Measurements from ENCODE around the gene AMPD1. TPM values are rescaled to one million over a fixed set of nuclear protein-coding genes. Genes with fewer than 3 reads are reported as not detected.

The AMPD1 gene
- total RNA-seq (under 1 TPM in 1 of 2 donors, not detected in 1; 0.34 TPM), polyA plus RNA-seq (not detected)
- long read RNA-seq, donor 1 = 0 reads
- long read RNA-seq, donor 2 = 0 reads
- long read RNA-seq, donor 3 = 0 reads
- long read RNA-seq, donor 4 = 0 reads
- long read RNA-seq, donor 5 = 0 reads

DNA sequence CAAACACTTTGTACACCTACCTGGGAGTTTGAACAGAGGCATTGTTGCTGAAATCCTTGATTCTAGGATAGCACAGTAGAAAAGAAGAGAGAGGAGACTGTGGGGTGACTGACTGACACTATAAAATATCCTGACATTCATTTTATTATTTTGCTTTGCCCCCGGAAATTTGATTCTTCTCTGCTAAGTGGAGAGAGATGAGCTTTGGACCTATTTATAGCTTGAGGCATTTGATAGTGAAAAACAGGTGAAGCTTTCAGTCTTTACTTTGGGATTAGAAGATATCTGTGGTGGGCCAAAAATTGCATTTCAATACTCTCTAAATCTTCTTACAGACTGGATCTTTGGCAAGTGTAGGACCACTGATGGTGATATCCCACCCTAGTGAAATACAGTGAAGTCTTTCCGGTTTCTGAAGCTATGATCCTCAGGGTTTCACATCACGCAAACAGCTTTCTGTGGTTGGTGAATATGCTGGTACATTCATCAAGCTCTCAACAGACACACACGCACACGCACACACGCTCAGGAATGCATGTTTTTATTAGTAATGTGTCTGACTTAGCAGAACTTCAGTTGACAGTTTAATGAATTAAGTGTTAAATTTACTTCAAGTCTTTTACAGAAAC, at the start of gene AMPD1:
TSS of gene AMPD1 (minus strand) at position 117 of the 629 bp plus-strand sequence. CDS start at position 42, 75 bp downstream.
- ATAC-seq (ENCODE audit: insufficient read depth, low FRiP score) (no peak), DNase-seq (no peak)
- Histone ChIP-seq H3K9me3 (ENCODE audit: control insufficient read depth in 4 of 4, insufficient read depth in 3 of 4, low read length in 3 of 4) (no peaks in the 10 kb centered on the region), H3K36me3 (ENCODE audit: control insufficient read depth in 4 of 4, insufficient read depth in 4 of 4, low read length in 4 of 4) (no peaks in the 10 kb centered on the region), H3K4me1 (ENCODE audit: control insufficient read depth in 5 of 5, insufficient read depth in 5 of 5, low read length in 5 of 5) (no peaks in the 10 kb centered on the region), H3K27me3 (ENCODE audit: control insufficient read depth in 3 of 3, insufficient read depth in 3 of 3, low read length in 2 of 3) (peaks cover 0 to 7% (median 0%) of the 10 kb centered on the region in 3 donors), H3K27ac (ENCODE audit: low read depth in 1 of 2, low read length in 1 of 2) (no peak within 1 kb of the TSS), H3K4me3 (no peak within 1 kb of the TSS), H3K9ac (ENCODE audit: insufficient read depth in 1 of 2, low read length in 2 of 2) (no peak within 1 kb of the TSS)
- TF ChIP-seq, protein P1, sequence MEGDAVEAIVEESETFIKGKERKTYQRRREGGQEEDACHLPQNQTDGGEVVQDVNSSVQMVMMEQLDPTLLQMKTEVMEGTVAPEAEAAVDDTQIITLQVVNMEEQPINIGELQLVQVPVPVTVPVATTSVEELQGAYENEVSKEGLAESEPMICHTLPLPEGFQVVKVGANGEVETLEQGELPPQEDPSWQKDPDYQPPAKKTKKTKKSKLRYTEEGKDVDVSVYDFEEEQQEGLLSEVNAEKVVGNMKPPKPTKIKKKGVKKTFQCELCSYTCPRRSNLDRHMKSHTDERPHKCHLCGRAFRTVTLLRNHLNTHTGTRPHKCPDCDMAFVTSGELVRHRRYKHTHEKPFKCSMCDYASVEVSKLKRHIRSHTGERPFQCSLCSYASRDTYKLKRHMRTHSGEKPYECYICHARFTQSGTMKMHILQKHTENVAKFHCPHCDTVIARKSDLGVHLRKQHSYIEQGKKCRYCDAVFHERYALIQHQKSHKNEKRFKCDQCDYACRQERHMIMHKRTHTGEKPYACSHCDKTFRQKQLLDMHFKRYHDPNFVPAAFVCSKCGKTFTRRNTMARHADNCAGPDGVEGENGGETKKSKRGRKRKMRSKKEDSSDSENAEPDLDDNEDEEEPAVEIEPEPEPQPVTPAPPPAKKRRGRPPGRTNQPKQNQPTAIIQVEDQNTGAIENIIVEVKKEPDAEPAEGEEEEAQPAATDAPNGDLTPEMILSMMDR (IDR thresholded peaks at IDR 0.05; ENCODE audit: control extremely low read depth, extremely low read depth) = no peak
- 78 to 90% methylated on average over 6 of the region's 6 CpGs for WGBS, 2 donors

DNA sequence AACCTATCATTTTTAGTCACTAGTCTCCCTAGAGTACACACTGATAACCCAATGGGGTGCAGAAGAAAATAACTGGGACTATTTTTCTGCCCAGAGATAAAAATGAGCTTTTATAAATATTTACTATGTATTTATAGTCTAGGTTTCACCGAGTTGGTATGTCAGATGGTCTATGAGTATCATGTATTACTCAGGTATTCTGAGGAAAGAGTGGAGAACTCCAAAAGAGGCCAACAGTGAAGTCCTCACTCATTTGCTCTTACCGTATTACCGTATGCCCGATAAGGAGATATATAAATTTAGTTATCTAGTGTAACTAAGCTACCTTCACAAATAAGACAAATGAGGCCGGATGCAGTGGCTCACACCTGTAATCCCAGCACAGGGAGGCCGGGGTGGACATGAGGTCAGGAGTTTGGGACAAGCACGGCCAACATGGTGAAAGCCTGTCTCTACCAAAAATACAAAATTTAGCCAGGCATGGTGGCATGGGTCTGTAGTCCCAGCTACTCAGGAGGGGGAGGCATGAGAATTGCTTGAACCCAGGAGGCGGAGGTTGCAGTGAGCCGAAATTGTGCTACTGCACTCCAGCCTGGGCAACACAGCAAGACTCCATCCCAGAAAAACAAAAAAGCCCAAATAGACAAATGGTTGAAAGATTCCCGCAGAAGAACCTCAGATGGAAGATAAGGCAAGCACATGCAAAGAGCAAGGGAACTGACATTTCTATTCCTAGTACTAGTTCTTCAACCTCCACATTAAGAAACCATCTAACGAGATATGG, 46.8 kb upstream of the AMPD1 start:
- no peak for DNase-seq
- TF ChIP-seq, protein P1 (IDR thresholded peaks at IDR 0.05; ENCODE audit: control extremely low read depth, extremely low read depth) = no peak
- Histone ChIP-seq H3K27ac (ENCODE audit: low read depth in 1 of 2, low read length in 1 of 2) (no peak overlapping the region), H3K36me3 (ENCODE audit: control insufficient read depth in 4 of 4, insufficient read depth in 4 of 4, low read length in 4 of 4) (peaks cover 9 to 17% (median 13%) of the 10 kb centered on the region in 4 donors), H3K9ac (ENCODE audit: insufficient read depth in 1 of 2, low read length in 2 of 2) (no peak overlapping the region), H3K9me3 (ENCODE audit: control insufficient read depth in 4 of 4, insufficient read depth in 3 of 4, low read length in 3 of 4) (no peaks in the 10 kb centered on the region), H3K4me3 (no peak overlapping the region), H3K27me3 (ENCODE audit: control insufficient read depth in 3 of 3, insufficient read depth in 3 of 3, low read length in 2 of 3) (no peaks in the 10 kb centered on the region), H3K4me1 (ENCODE audit: control insufficient read depth in 5 of 5, insufficient read depth in 5 of 5, low read length in 5 of 5) (peaks cover 0 to 17% (median 0%) of the 10 kb centered on the region in 5 donors)
- no peak for ATAC-seq (ENCODE audit: insufficient read depth, low FRiP score)
- 93 to 95% methylated on average over 11 of the region's 11 CpGs for WGBS, 2 donors

DNA sequence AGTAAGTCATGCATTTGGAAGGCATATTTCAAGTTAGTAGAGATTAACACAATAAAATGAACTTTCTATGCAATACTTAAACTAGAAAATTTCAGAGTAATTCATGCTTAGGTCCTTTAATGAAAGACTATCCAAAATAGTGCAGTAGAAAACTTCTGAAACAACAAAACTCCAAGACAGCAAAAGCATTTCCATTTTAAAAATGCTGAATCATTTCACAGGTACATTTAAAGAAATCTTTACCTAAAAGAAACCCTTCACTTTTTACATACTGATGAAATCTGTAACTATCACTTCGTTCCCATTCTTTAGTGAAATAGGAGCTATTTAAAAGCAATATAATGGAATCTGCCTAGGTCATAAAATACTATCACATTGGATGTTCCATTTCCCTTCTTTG, 45.0 kb upstream of the AMPD1 start:
- Histone ChIP-seq H3K9me3 (ENCODE audit: control insufficient read depth in 4 of 4, insufficient read depth in 3 of 4, low read length in 3 of 4) (no peaks in the 10 kb centered on the region), H3K36me3 (ENCODE audit: control insufficient read depth in 4 of 4, insufficient read depth in 4 of 4, low read length in 4 of 4) (peaks cover 15 to 28% (median 18%) of the 10 kb centered on the region in 4 donors), H3K27me3 (ENCODE audit: control insufficient read depth in 3 of 3, insufficient read depth in 3 of 3, low read length in 2 of 3) (no peaks in the 10 kb centered on the region), H3K4me3 (no peak overlapping the region), H3K9ac (ENCODE audit: insufficient read depth in 1 of 2, low read length in 2 of 2) (no peak overlapping the region), H3K27ac (ENCODE audit: low read depth in 1 of 2, low read length in 1 of 2) (no peak overlapping the region), H3K4me1 (ENCODE audit: control insufficient read depth in 5 of 5, insufficient read depth in 5 of 5, low read length in 5 of 5) (peaks cover 0 to 9% (median 0%) of the 10 kb centered on the region in 5 donors)
- TF ChIP-seq, protein P1 (IDR thresholded peaks at IDR 0.05; ENCODE audit: control extremely low read depth, extremely low read depth) = no peak
- 93 to 98% methylated on average over 1 of the region's 1 CpG for WGBS, 2 donors
- ATAC-seq (ENCODE audit: insufficient read depth, low FRiP score) (no peak), DNase-seq (no peak)

Data from lung (tissue), 16 donors.